Fibroblast of peridontal ligament (primary cell): ENCODE results near the gene RBBP4.
"Not testable (repeated sequence)": the region's sequence is repeated elsewhere in the genome, so short reads cannot be mapped to it uniquely, and the experiment has no call there.

Experiments used
- DNase-seq: peaks from one replicate; pipeline ENCODE4 v3.0.0-alpha.2; 2010; ENCODE audit errors: extremely low read depth

Gene RBBP4

DNA sequence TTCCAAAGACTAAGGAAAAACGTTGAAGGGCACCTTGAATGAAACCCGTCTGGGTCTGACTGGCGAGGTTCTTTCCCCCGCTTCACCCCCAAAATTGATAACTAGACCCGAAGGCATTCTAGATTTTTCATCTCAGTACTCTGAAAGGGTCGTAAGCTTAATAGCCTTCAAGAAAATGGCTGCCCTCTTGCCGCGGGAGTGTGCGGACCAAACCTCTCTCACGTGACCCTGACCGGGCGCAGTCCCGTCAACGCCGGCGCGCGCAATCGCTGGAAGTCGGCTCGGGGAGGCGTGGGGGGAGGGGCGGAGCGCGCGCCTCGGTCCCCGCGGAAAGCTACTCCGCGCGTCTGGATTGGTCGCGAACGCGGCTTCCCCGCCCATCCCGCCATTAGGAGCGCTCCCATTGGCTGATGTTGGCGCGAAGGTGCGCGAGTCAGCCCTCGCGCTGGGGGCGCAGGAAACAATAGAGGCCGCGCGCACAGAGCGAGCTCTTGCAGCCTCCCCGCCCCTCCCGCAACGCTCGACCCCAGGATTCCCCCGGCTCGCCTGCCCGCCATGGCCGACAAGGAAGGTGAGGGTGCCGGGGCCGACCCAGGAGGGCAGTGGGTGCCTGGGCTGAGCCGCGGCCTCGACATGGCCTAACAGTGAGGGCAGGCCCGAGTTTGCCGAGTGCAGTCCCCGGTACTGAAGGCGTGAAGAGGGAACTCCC lies at the start of gene RBBP4:
Gene RBBP4 (plus strand): TSS at position 457 of the 709 bp plus-strand sequence. CDS start 99 bp downstream, at position 556.
- peak; percentile 95 for DNase-seq

DNA sequence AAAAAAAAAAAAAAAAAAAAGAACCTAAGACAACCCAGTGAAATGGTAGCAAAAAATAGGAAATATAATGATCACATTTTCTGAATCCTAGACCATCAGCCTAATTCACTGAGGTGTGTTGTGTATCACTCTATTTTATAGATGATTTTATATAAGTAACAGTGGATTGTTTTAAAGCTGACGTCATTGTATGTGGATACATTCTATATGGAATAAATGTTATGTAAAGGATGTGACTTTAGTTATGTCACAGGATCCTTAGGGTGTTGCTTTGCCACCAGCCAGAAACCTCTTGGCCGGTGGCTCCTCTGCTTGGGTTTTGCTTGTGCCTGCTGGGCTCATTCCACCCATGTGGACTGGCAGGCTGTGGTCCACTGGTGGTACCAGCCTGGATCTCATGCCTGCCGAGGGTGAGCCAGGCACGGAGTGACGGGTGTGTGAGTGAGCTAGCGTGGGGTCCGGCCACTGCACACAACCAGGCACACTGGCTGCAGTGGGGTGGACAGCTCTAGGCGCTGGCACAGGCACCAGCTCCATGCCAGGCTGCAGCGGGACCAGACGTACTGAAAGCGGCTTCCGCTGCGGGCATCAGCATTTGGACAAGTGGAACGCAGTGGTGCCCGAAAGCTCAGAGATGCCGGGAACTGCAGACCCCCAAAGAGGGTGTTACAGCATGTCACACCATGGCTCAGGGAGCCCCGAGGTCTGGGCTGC lies 45.1 kb upstream of the RBBP4 start:
- DNase-seq = no peak

DNA sequence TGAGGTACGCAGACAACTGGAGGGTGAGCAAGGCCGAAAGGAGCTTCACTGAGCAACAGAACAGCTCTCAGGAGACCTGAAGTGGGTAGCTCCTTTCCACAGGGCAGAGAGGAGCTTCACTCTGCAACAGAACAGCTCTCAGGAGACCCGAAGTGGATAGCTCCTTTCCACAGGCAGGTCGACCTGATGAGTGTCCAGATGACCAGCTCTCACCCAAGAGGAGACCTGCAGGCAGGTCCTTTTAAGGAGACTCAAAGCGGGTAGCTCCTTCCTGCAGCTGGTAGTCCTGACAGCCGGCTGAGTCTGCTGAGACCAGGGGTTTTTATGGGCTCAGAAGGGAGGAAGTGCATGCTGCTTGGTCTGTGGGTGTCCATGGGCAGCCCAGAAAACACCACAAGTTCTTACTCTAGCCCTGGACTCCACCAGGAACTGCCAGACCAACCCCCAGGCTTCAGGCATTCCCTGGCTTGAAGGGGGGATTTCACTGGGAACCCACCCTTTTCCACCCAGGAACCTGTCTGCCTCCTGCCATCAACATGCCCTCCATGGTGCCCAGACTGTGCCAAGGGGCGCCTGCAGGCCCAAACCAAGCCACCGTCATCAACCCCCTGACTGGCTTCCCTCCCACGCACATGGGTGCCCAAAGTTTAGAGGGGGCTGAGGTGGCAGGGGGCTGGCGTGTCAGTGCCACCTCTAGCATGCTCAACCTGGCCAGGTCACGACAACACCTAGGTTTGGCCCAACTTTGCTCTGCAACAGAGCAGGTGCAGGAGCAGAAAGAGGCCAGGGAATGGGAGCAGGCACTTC lies 44.2 kb upstream of the RBBP4 start:
- no peak for DNase-seq

DNA sequence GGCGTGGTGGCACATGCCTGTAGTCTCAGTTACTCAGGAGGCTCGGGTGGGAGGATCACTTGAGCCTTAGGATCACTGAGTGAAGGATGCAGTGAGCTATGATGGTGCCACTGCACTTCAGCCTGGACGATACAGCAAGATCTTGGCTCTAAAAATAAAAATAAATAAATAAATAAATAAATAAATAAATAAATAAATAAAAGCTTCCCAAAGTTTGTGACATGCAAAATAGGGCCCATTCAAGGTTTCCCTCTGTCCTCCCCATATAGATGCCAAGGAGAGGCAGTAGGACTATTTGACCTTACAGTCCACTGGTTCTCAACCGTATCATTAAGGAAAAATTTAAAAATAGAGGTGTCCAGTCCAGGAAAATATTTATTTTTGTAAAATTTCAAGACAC lies 41.8 kb upstream of the RBBP4 start:
- DNase-seq = no peak

DNA sequence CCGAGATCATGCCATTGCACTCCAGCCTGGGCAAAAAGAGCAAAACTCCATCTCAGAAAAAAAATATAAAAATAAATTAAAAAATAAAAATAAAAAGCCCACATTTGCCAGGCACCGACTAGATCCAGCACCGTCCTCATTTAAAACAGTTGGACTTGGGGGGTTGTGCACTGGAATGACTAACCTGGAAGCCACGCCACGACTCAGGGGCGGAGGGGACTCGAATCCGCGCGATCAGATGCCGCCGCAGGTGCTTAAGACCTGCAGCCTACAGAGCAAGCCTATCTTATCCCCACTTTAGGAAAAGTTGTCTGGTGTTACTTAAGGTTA lies 39.2 kb upstream of the RBBP4 start:
- no peak for DNase-seq

DNA sequence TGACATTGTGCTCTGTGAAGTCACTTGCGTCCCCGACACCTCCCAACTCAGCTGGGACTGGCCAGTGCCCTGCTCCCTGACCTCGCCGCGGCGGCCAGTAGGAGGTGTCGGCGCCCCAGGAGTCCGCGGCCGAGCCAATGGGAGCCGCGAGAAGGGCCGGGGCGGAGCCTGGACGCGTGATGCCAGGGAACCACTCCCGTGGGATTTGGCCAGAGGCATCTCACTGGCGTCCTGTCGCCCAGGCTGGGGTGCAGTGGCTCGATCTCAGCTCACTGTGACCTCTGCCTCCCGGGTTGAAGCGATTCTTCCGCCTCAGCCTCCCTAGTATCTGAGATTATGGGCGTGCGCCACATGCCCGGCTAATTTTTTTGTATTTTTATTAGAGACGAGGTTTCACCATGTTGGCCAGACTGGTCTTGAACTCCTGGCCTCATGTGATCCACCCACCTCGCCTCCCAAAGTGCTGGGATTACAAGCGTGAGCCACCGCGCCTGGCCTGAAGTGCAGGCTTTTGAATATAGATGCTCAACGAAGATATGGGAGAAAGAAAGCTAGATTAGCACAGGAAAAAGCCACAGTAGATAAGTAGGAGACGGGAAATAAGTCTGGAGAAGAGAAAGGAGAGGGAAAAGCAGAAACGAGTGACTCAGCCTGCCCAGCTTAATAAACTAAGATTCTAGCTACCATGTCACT lies 38.7 kb upstream of the RBBP4 start:
- DNase-seq = peak; percentile 54

DNA sequence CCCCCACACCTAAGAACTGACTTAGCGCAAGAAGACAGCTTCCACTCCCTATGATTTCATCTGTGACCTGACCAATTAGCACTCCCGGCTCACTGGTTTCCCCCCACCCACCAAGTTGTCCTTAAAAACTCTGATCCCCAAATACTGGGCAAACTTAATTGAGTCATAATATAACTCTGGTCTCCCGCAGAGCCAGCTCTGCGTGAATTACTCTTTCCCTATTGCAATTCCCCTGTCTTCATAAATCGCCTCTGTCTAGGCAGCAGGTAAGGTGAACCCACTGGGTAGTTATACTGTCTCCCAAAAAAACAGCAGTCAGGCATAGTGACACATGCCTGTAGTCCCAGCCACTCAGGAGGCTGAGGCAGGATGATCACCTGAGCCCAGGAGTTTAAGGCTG lies 37.5 kb upstream of the RBBP4 start:
- no peak for DNase-seq

DNA sequence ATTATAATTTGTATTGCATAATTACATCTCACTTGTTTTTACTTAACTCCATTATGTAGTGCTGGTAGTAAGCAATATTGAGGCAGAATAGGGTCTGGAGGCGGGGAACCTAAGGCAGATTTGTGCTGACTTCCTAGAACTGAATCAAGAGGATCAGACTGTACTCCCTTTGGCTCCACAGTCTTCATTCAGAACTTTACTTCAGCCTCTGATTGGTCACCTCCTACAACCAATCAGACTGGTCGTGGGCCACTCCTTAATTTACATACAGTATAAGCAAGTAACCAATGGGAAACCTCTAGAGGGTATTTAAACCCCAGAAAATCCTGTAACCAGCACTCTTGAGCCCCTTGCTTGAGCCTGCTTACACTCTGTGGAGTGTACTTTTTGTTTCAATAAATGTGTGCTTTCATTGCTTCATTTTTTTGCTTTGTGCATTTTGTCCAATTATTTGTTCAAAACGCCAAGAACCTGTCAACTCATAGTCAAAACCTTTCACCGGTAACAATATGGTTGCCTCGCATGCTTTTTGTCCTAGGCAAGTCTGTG lies 32.3 kb upstream of the RBBP4 start:
- no peak for DNase-seq

DNA sequence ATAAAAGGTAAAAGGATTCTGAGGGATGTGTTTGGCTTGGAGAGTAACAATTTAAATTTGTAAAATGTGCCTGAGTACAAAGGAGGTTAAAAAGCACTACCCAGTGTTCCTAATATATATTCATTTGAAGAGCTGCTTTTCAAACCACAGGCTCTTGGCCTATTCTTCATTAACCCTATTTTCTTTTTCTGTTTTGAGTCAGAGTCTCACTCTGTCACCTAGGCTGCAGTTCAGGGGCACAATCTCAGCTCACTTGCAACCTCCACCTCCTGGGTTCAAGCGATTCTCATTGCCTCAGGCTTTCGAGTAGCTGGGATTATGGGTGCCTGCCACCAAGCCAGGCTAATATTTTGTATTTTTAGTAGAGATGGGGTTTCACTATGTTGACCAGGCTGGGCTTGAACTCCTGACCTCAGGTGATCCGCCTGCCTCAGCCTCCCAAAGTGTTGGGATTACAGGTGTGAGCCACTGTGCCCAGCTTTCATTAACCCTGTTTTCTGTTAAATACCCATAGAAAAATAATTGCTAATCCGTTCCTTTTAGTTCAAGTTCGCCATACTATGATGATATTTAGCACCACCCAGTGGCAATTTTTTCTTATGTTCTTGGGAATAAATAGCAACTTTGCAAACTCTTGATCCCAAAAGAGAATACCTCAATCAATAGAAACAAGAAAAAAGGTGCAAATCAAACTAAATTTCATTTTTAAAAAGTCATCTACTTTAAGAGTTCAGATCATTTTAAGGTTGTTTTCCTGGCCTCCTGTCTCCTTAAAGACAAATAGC lies 31.1 kb upstream of the RBBP4 start:
- peak; percentile 56 for DNase-seq

DNA sequence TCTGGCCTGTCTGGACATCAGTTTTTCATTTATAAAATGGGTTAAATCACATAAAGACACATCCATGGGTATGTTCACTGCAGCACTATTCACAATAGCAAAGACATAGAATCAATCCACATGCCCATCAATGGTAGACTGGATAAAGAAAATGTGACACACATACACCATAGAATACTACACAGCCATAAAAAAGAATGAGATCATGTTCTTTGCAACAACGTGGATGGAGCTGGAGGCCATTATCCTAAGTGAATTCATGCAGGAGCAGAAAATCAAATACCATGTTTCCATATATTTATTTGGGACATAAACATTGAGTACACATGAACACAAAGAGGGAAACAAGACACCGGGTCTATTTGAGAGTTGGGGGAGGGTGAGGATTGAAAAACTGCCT lies 28.8 kb upstream of the RBBP4 start:
- no peak for DNase-seq

DNA sequence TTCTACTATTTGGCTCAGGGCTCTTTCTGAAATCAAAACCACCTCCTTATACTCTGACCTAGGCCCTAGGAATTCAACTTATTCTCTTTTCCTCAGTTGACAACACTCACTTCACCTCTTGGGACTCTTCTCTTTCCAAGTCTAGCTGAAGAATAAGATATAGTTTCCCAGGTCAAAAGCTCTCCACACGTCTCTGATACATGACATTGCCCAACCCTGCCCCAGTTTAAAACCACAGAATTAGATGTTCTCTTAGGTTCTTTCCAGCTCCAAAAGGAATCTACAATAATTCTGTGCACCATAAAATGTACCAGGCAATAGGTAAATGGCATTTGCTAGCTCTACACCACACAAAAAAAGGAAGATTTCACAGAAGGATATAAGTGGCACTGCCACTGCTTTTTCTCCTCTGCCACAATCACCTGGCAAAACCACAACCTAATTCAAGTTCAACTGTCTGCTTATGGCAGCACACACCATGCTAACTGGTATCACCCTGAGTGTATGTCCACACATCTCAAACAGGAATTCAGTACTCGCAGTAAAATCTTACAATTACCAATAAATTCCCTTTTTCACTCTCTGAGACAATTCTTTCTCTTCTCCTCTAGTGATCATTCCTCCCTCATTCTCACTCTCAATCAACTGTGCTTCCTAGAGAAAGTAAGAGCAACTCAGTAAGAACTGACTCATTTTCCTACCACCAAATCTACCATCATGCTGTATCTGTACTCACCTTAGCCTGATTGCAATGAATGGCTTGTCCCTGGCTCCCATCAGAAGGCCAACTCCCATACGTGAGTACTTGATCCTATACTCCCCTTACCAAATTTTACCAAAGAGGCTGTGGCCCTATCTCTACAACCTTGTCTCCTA lies 28.0 kb upstream of the RBBP4 start:
- DNase-seq = peak; percentile 29

DNA sequence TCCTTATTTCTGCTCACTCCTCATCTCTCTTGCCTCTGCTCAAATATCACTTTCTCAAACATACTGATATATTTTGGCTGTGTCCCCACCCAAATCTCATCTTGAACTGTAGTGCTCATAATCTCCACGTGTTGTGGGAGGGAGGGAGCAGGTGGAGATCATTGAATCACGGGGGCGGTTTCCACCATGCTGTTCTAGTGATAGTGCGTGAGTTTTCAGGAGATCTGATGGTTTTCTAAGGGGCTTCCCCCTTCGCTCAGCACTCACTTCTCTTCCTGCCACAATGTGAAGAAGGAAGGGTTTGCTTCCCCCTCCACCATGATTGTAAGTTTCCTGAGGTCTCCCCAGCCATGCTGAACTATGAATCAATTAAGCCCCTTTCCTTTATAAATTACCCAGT lies 27.2 kb upstream of the RBBP4 start:
- no peak for DNase-seq

DNA sequence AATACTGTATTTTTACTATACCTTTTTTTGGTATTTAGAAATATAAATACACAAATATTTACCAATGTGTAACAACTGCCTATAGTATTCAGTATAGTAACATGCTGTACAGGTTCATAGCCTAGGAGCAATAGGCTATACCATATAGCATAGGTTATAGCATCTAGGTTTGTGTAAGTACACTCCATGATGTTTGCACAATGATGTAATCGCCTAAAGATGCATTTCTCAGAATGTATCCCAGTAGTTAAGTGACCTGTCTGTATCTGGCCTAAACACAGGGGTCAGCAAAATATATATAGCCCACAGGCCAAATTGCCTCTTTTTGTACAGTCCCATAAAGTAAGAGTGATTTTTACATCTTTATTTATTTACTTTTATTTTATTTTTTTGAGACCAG lies 24.8 kb upstream of the RBBP4 start:
- no peak for DNase-seq

DNA sequence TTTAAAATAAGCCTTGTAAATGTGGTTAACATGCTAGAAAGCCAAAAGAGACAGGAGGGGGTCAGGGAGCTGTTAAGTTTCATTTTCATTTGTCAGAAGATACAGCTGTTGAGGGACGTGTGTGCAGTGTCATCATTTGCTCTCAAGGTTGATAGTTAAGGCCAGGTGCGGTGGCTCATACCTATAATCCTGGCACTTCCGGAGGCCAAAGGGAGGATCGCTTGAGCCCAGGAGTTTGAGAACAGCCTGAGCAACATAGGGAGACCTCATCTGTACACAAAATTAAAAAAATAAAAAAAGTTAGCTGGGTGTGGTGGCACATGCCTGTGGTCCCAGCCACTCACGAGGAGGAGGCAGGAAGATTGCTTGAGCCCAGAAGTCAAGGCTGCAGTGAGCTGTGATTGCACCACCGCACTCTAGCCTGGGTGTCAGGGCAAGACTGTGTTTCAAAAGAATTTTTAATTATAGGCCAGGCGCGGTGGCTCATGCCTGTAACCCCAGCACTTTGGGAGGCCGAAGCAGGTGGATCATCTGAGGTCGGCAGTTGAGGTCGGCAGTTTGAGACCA lies 23.3 kb upstream of the RBBP4 start:
- DNase-seq = peak; percentile 25

DNA sequence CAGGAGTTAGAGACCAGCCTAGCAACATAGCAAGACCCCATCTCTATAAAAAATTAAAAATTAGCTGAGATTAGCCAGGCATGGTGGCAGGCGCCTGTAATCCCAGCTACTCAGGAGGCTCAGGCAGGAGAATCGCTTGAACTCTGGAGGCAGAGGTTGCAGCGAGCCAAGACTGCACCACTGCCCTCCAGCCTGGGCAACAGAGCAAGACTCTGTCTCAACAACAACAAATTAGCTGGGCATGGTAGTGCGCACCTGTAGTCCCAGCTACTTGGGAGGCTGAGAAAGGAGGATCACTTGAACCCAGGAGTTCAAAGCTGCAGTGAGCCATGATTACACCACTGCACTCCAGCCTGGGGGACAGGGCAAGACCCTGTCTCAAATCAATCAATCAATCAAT lies 20.8 kb upstream of the RBBP4 start:
- not testable (repeated sequence) for DNase-seq

DNA sequence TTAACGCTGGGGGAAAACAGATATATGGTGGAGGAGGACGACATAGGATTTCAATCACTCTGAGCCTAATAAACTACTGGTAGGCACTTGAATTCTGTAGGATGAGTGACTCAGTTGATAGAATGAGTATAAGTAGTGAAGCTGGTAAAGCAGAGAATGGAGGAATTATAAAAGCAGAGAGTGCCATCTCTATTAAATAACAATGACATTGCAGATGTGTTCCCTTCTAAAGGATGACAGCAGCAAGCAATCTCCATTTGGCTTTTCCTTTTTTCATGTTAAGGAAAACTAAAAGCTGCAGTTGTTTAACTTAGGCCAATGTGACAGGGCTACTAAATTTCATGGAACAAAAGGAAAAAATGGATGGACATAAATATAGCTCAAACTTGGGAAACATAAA lies 18.2 kb upstream of the RBBP4 start:
- DNase-seq = no peak

DNA sequence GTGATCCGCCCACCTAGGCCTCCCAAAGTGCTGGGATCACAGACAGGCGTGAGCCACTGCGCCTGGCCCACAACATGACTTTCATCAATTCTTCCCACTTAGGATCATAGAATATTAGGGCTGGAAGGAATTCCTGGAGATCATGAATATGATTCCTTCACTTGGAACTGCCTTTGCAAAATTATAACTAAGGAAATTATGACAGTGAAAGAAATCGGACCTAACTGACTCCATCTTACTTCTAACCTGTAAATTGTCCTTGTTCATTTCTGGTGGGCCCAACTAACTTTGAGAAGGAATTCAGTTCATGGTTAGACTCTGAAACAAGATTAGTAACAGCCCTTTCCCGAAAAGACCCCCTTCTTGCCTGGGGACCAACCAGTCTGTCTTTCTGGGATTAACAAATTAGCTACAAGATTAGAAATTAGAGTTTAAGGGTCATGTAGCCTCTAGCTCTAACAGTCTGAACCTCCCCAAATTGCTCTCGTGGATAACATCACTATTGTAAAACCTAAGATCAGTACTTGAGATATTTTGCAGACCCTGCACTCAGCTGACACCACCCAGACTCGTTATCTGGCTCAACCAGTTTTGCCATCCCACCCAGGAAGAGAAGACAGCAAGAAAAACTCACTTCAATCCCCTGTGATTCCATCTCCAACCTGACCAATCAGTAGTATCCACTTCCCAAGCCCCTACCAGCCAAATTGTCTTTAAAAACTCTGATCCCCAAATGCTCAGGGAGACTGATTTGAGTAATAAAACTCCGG lies 15.3 kb upstream of the RBBP4 start:
- DNase-seq = no peak

DNA sequence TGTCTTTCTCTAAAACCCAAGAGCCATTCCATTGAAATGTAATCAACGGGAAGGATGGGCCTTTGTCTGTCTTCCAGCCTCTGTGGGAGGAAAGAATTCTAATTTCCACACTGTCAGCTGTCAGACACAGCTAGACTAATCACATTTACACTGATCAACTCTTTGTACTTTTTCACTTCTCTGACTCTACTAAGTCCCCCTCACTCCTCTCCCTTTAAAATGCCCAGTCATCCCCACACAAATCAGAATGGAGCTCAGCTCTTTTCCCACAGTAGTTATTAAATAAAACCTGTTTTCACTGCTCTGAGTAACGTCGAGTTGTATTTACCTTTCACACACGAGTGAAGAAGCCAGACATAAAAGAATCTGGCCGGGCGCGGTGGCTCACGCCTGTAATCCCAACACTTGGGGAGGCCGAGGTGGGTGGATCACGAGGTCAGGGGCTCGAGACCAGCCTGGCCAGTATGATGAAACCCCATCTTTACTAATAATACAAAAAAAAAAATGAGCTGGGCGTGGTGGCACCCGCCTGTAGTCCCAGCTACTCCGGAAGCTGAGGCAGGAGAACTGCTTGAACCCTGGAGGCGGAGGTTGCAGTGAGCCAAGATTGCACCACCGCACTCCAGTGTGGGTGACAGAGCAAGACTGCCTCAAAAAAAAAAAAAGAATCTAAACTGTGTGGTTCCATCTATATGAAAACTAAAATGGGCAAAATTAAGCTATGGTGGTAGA lies 13.9 kb upstream of the RBBP4 start:
- DNase-seq = no peak
